ENCODE data around the gene CHRNB2.

CHRNB2 gene

GRCh38 chr1:154614247-154614646 lies 46.7 kb downstream of the CHRNB2 start:
- DNase-seq, result no peak

GRCh38 chr1:154614901-154615300 lies 47.3 kb downstream of the CHRNB2 start:
- DNase-seq, result no peak

- DNase-seq, result no peak
These were observed 47.8 kb downstream of the CHRNB2 start for GRCh38 chr1:154615411-154615810.

- no peak for DNase-seq
These were observed 49.2 kb downstream of the CHRNB2 start for GRCh38 chr1:154616659-154617345.

- no peak for DNase-seq
These were observed 51.8 kb downstream of the CHRNB2 start for GRCh38 chr1:154619181-154619948.

GRCh38 chr1:154620751-154621150 lies 53.2 kb downstream of the CHRNB2 start:
- no peak for DNase-seq

GRCh38 chr1:154621875-154622274 lies 54.3 kb downstream of the CHRNB2 start:
- no peak for DNase-seq

GRCh38 chr1:154622503-154623039 lies 55.0 kb downstream of the CHRNB2 start:
- DNase-seq, result no peak

GRCh38 chr1:154623358-154623757 lies 55.8 kb downstream of the CHRNB2 start:
- no peak for DNase-seq

GRCh38 chr1:154624746-154625643 lies 57.4 kb downstream of the CHRNB2 start:
- DNase-seq, result no peak

- DNase-seq, result no peak
These were observed 59.1 kb downstream of the CHRNB2 start for GRCh38 chr1:154626456-154627256.

- DNase-seq, result peak; percentile 87
These were observed 59.9 kb downstream of the CHRNB2 start for GRCh38 chr1:154627257-154628120.

- no peak for DNase-seq
These were observed 60.5 kb downstream of the CHRNB2 start for GRCh38 chr1:154628121-154628405.

GRCh38 chr1:154629061-154629674 lies 61.6 kb downstream of the CHRNB2 start:
- no peak for DNase-seq
